ENCODE measurements around the gene COL5A2. TPM values are rescaled to one million over a fixed set of nuclear protein-coding genes. Genes with fewer than 3 reads are reported as not detected.

Gene COL5A2
- total RNA-seq, 3 donors from 2014 or later = 4.5 to 58.5 (median 31.8) TPM

DNA sequence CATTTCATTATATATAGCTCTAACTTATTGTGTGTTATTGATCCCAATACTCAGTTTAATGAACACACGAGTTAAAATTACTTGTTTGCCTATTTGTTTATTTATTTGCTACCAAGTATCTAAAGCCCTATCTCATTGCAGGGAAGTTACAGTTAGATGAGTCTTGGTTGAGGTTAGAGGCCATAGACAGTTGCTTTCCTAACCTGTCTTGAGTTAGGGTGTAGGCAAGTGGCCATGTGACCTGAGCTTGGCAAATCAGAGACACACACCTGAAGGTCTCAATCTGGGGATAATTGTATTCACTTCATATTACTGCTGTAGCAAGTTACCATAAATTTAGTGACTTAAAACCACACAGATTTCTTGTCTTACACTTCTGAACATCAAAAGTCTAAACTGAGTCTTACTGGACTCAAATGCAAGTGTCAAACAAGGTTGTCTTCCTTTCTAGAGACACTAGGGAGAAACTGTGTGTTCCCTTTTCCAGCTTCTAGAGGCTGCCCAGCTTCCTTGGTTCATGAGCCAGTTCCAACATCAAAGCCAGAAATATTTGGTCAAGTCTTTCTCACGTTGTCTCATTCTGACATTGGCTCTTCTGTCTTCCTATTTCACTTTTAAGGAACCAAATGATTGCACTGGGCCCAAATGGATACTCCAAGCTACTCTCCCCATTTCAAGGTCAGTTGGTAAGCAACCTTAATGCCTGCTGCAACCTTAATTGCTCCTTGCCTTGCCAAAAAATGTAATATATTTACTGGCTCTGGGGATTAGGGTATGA, 165.7 kb downstream of the COL5A2 start:
- Histone ChIP-seq H3K36me3 (ENCODE audit: low read depth) (no peaks in the 10 kb centered on the region), H3K9me3 (no peaks in the 10 kb centered on the region), H3K4me3 (no peak overlapping the region), H3K4me1 (ENCODE audit: low read depth) (no peaks in the 10 kb centered on the region)
- intact Hi-C loops (cut with DNase I, micrococcal nuclease) = no loop called here
- DNase-seq (no peak), ATAC-seq (no peak)
- TF ChIP-seq, protein P1, sequence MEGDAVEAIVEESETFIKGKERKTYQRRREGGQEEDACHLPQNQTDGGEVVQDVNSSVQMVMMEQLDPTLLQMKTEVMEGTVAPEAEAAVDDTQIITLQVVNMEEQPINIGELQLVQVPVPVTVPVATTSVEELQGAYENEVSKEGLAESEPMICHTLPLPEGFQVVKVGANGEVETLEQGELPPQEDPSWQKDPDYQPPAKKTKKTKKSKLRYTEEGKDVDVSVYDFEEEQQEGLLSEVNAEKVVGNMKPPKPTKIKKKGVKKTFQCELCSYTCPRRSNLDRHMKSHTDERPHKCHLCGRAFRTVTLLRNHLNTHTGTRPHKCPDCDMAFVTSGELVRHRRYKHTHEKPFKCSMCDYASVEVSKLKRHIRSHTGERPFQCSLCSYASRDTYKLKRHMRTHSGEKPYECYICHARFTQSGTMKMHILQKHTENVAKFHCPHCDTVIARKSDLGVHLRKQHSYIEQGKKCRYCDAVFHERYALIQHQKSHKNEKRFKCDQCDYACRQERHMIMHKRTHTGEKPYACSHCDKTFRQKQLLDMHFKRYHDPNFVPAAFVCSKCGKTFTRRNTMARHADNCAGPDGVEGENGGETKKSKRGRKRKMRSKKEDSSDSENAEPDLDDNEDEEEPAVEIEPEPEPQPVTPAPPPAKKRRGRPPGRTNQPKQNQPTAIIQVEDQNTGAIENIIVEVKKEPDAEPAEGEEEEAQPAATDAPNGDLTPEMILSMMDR (IDR thresholded peaks at IDR 0.05) = no peak

DNA sequence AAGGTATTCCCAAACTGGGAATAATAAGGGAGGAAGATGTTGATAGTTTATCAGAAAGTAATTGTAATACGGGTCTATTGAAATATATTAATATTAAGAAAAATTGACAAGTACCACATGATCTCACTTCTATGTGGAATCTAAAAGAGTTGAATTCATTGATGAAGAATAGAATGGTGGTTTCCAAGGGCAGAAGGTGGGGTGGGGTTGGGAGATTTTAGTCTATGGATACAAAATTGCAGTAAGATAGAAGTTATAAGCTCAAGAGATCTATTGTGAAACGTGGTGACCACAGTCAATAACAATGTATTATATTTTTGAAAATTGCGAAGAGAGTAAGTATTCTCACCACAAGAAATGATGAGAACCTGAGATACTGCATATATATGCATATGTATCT, 166.5 kb downstream of the COL5A2 start:
- TF ChIP-seq, protein P1 (IDR thresholded peaks at IDR 0.05) = no peak
- no peaks in the 10 kb centered on the region for H3K4me1 ChIP-seq (ENCODE audit: low read depth)
- H3K4me3 ChIP-seq = no peak overlapping the region
- ATAC-seq (no peak), DNase-seq (no peak)
- no peaks in the 10 kb centered on the region for H3K36me3 ChIP-seq (ENCODE audit: low read depth)
- intact Hi-C loops (cut with DNase I, micrococcal nuclease) = no loop called here
- H3K9me3 ChIP-seq = no peaks in the 10 kb centered on the region

DNA sequence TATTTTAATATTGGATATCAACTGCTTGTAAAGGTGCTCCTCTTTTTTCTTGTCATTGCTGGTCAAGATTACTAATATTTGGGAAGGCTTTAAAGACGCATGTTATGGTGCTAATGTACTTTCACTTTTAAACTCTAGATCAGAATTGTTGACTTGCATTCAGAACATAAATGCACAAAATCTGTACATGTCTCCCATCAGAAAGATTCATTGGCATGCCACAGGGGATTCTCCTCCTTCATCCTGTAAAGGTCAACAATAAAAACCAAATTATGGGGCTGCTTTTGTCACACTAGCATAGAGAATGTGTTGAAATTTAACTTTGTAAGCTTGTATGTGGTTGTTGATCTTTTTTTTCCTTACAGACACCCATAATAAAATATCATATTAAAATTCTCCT, 167.2 kb downstream of the COL5A2 start:
- Histone ChIP-seq H3K36me3 (ENCODE audit: low read depth) (no peaks in the 10 kb centered on the region), H3K4me1 (ENCODE audit: low read depth) (no peaks in the 10 kb centered on the region), H3K9me3 (no peaks in the 10 kb centered on the region), H3K4me3 (no peak overlapping the region)
- DNase-seq (no peak), ATAC-seq (no peak)
- intact Hi-C loops (cut with DNase I, micrococcal nuclease) = no loop called here
- TF ChIP-seq, protein P1 (IDR thresholded peaks at IDR 0.05) = no peak

DNA sequence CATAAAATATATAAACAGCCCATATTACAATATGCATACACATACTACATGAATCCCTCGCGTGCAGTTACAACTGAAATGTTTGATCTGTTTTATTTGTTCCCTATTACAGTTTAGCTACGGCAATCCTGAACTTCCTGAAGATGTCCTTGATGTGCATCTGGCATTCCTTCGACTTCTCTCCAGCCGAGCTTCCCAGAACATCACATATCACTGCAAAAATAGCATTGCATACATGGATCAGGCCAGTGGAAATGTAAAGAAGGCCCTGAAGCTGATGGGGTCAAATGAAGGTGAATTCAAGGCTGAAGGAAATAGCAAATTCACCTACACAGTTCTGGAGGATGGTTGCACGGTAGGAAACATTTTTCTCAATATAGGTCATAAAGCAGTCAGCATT, 169.0 kb downstream of the COL5A2 start:
- ATAC-seq (no peak), DNase-seq (no peak)
- intact Hi-C loops (cut with DNase I, micrococcal nuclease) = no loop called here
- Histone ChIP-seq H3K4me3 (no peak overlapping the region), H3K36me3 (ENCODE audit: low read depth) (no peaks in the 10 kb centered on the region), H3K9me3 (no peaks in the 10 kb centered on the region), H3K4me1 (ENCODE audit: low read depth) (no peaks in the 10 kb centered on the region)
- TF ChIP-seq, protein P1 (IDR thresholded peaks at IDR 0.05) = no peak

DNA sequence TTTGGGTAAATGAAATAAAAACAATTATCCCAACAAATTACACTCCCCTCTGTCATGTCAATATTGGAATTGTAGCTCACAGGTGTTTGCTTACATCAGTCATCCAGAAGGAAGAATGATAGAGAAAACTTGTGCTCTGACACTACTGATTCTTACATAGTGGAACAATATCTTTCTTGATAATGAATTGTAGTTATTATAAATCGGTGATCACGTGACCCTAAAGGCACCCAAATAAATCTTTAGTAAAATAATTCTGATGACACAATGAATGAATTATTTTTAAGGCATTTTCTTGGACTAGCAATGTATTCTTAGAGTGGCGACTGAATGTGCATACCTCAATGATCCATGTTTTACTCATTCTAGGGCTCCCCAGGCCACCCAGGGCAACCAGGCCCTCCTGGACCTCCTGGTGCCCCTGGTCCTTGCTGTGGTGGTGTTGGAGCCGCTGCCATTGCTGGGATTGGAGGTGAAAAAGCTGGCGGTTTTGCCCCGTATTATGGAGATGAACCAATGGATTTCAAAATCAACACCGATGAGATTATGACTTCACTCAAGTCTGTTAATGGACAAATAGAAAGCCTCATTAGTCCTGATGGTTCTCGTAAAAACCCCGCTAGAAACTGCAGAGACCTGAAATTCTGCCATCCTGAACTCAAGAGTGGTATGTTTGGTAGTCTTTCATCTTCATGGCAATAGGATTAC, 170.9 kb downstream of the COL5A2 start:
- ATAC-seq (no peak), DNase-seq (no peak)
- intact Hi-C loops (cut with DNase I, micrococcal nuclease) = no loop called here
- H3K4me3 ChIP-seq = no peak overlapping the region
- no peaks in the 10 kb centered on the region for H3K9me3 ChIP-seq
- no peaks in the 10 kb centered on the region for H3K36me3 ChIP-seq (ENCODE audit: low read depth)
- TF ChIP-seq, protein P1 (IDR thresholded peaks at IDR 0.05) = no peak
- no peaks in the 10 kb centered on the region for H3K4me1 ChIP-seq (ENCODE audit: low read depth)

Data from mucosa of descending colon (tissue), 3 donors.